Stimulated activated CD8-positive, alpha-beta memory T cell treated with anti-CD3 and anti-CD28 coated beads, Interleukin-4, amount 100 ng/mL, for 4 hours (primary cell): ENCODE results near the gene FBXW11.

Source experiments
- DNase-seq, 2 donors: peaks; one replicate each; pipeline ENCODE4 v3.0.0-alpha.2; 2020; ENCODE audit warnings: low read depth in 2 of 2, low spot score in 1 of 2

The FBXW11 gene

GRCh38 chr5:172006321-172007174 is at the start of gene FBXW11:
Gene FBXW11, minus strand, starts transcription at chr5:172006638. Its CDS starts 136 bp downstream, at chr5:172006502.
- DNase-seq = peak; percentile 87 to 92

- DNase-seq = no peak
Observed at GRCh38 chr5:172055996-172056395, 49.6 kb upstream of the FBXW11 start.

- DNase-seq = no peak
Observed at GRCh38 chr5:172055421-172055820, 49.0 kb upstream of the FBXW11 start.

- DNase-seq = no peak
Observed at GRCh38 chr5:172054611-172055153, 48.2 kb upstream of the FBXW11 start.

- no peak for DNase-seq
Observed at GRCh38 chr5:172052450-172053236, 46.2 kb upstream of the FBXW11 start.

- DNase-seq = no peak
Observed at GRCh38 chr5:172051643-172052339, 45.4 kb upstream of the FBXW11 start.

- DNase-seq = no peak
Observed at GRCh38 chr5:172050080-172050479, 43.6 kb upstream of the FBXW11 start.

- no peak for DNase-seq
Observed at GRCh38 chr5:172049226-172049796, 42.9 kb upstream of the FBXW11 start.

- no peak for DNase-seq
Observed at GRCh38 chr5:172048539-172049101, 42.2 kb upstream of the FBXW11 start.

GRCh38 chr5:172048170-172048422 is 41.7 kb upstream of the FBXW11 start:
- DNase-seq = no peak

- DNase-seq = no peak
Observed at GRCh38 chr5:172046593-172046992, 40.2 kb upstream of the FBXW11 start.

- DNase-seq = no peak
Observed at GRCh38 chr5:172045315-172045632, 38.8 kb upstream of the FBXW11 start.

- DNase-seq = no peak
Observed at GRCh38 chr5:172044631-172045314, 38.3 kb upstream of the FBXW11 start.

GRCh38 chr5:172043865-172044264 is 37.4 kb upstream of the FBXW11 start:
- no peak for DNase-seq

GRCh38 chr5:172042183-172042582 is 35.7 kb upstream of the FBXW11 start:
- DNase-seq = no peak

- DNase-seq = no peak
Observed at GRCh38 chr5:172038167-172038566, 31.7 kb upstream of the FBXW11 start.

- no peak for DNase-seq
Observed at GRCh38 chr5:172035049-172035448, 28.6 kb upstream of the FBXW11 start.

- no peak for DNase-seq
Observed at GRCh38 chr5:172031894-172032461, 25.5 kb upstream of the FBXW11 start.

GRCh38 chr5:172029876-172030275 is 23.4 kb upstream of the FBXW11 start:
- no peak for DNase-seq

- no peak for DNase-seq
Observed at GRCh38 chr5:172028167-172028566, 21.7 kb upstream of the FBXW11 start.
